Stomach (tissue), 4 donors: ENCODE data around the gene SPIN1.

Experiments used
- CTCF ChIP-seq, 7 experiments: fragments of 450-650 bp in 4 of 7; fragments of 200-600 bp in 3 of 7; sonication (generic) in 3 of 7; IDR thresholded peaks; one replicate each; pipeline ENCODE4 v1.5.1; 2016 to 2019; ENCODE audit warnings: antibody characterized with exemption in 7 of 7, control low read depth in 2 of 7, mild to moderate bottlenecking in 1 of 7
- POLR2A ChIP-seq, 4 donors: fragments of 450-650 bp; IDR thresholded peaks; one replicate each; pipeline ENCODE4 v1.6.1; 2016; ENCODE audit warnings: antibody characterized with exemption in 4 of 4, control low read depth in 2 of 4, mild to moderate bottlenecking in 1 of 4, moderate library complexity in 1 of 4
- POLR2AphosphoS5 ChIP-seq, 3 donors: sonication (generic); formaldehyde crosslinking; IDR thresholded peaks; one replicate each; pipeline ENCODE4 v1.6.1; 2016; ENCODE audit warnings: antibody characterized with exemption in 3 of 3

DNA sequence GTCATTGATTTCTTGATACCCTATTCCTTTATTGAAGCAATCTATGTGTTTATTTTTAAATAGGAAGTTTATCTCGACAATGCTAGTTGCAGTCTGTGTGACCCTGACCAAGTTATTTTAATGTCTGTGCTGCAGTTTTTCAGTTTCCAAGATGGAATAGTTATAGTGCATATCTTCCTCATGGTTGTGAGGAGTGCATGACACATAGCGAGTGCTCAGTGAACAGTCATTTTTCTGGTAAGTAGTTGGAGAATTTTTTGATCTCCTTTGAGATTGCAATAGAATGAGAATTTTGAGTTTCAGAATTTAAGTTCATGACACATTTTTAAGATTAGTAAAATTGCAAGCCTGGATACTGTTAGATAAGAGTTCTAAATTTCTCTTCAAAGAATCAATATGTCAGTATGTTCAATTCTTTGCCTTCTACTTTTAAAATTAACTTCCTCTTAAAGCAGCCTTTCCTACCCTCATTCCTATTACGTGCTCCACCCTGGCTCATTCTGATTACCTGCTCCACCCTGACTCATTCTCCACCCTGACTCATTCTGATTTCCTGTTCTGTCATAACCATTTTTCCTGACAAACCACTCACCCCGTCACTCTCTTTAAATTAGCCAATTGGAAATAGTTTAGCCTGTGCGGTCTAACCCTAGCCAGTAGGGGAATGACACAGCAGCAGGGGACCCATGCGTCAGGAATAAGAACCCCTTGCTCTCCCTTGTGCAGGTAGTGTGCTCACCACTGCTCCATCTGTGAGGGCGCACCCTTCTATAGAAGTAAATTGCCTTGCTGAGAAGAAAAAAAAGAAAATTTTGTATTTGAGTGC, 30.7 kb downstream of the SPIN1 start:
- no peak for TF ChIP-seq CTCF (IDR thresholded peaks at IDR 0.05)
- no peak for TF ChIP-seq POLR2A (IDR thresholded peaks at IDR 0.05)
- no peak for TF ChIP-seq POLR2AphosphoS5 (IDR thresholded peaks at IDR 0.05)
